ENCODE measurements around the gene KHDRBS2.

DNA sequence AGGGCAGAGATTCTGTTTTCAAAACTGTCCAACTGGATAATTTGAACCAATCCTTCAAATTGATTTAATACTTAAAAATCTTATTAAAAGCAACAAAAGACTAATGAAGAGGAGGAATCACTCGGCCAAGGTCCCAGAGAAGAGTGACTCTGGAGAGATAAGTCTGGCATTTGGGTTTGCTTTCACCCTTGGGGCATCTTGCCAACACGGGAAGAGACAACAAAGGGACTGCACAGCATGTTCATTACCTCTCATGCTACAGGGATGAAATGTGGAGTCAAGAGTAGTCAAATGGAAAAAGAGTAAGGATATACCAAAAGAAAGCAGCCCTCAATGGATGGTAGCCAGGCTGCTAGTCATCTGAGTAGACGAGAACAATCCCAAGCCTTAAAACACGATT lies 68.2 kb downstream of the KHDRBS2 start:
- TF ChIP-seq RNF2 (conservative IDR thresholded peaks at IDR 0.05; ENCODE audit: low read depth) (no peak), POLR2A (IDR thresholded peaks at IDR 0.05; ENCODE audit: insufficient read depth in 1 of 2, low read depth in 2 of 2, low read length in 2 of 2) (no peak), HMG20A (CRISPR knock-in tag; IDR thresholded peaks at IDR 0.05; ENCODE audit: borderline replicate concordance) (no peak)
- TF ChIP-seq, protein P1, sequence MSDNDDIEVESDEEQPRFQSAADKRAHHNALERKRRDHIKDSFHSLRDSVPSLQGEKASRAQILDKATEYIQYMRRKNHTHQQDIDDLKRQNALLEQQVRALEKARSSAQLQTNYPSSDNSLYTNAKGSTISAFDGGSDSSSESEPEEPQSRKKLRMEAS (IDR thresholded peaks at IDR 0.05): no peak
- TF ChIP-seq, protein P2, sequence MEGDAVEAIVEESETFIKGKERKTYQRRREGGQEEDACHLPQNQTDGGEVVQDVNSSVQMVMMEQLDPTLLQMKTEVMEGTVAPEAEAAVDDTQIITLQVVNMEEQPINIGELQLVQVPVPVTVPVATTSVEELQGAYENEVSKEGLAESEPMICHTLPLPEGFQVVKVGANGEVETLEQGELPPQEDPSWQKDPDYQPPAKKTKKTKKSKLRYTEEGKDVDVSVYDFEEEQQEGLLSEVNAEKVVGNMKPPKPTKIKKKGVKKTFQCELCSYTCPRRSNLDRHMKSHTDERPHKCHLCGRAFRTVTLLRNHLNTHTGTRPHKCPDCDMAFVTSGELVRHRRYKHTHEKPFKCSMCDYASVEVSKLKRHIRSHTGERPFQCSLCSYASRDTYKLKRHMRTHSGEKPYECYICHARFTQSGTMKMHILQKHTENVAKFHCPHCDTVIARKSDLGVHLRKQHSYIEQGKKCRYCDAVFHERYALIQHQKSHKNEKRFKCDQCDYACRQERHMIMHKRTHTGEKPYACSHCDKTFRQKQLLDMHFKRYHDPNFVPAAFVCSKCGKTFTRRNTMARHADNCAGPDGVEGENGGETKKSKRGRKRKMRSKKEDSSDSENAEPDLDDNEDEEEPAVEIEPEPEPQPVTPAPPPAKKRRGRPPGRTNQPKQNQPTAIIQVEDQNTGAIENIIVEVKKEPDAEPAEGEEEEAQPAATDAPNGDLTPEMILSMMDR (CRISPR knock-in tag; IDR thresholded peaks at IDR 0.05): no peak

Data from HepG2 (cell line).